HG02678 (cell line): ENCODE measurements around the gene PDXDC1.
"Not testable (repeated sequence)": the region's sequence is repeated elsewhere in the genome, so short reads cannot be mapped to it uniquely, and the experiment has no call there.

Experiments used
- ATAC-seq: cut with Tn5 transposase; IDR thresholded peaks from one replicate; pipeline ENCODE4 v1.9.1; 2021; ENCODE audit warnings: mild to moderate bottlenecking, moderate library complexity; ENCODE audit not compliant: unreplicated experiment

Gene PDXDC1

GRCh38 chr16:15062085-15062810 lies 87.4 kb downstream of the PDXDC1 start:
- ATAC-seq: not testable (repeated sequence)

GRCh38 chr16:15065961-15066360 lies 91.1 kb downstream of the PDXDC1 start:
- not testable (repeated sequence) for ATAC-seq

GRCh38 chr16:15066690-15067089 lies 91.9 kb downstream of the PDXDC1 start:
- not testable (repeated sequence) for ATAC-seq

- not testable (repeated sequence) for ATAC-seq
These were observed 96.2 kb downstream of the PDXDC1 start for GRCh38 chr16:15071013-15071412.

GRCh38 chr16:15071916-15072769 lies 97.3 kb downstream of the PDXDC1 start:
- ATAC-seq: not testable (repeated sequence)

- no peak for ATAC-seq
These were observed 98.3 kb downstream of the PDXDC1 start for GRCh38 chr16:15073101-15073500.

GRCh38 chr16:15076161-15076560 lies 101.3 kb downstream of the PDXDC1 start:
- ATAC-seq: not testable (repeated sequence)

GRCh38 chr16:15080883-15081282 lies 106.1 kb downstream of the PDXDC1 start:
- ATAC-seq: not testable (repeated sequence)

GRCh38 chr16:15082788-15083187 lies 108.0 kb downstream of the PDXDC1 start:
- ATAC-seq: not testable (repeated sequence)

- ATAC-seq: not testable (repeated sequence)
These were observed 115.9 kb downstream of the PDXDC1 start for GRCh38 chr16:15090663-15091269.

GRCh38 chr16:15093571-15093954 lies 118.7 kb downstream of the PDXDC1 start:
- not testable (repeated sequence) for ATAC-seq

GRCh38 chr16:15093955-15094827 lies 119.4 kb downstream of the PDXDC1 start, which contains the start of gene RRN3:
RRN3 (minus strand) TSS chr16:15094272; CDS start chr16:15094233, 39 bp downstream.
- ATAC-seq: peak; percentile 100

GRCh38 chr16:15096583-15096972 lies 121.8 kb downstream of the PDXDC1 start:
- not testable (repeated sequence) for ATAC-seq

GRCh38 chr16:15099366-15099909 lies 124.6 kb downstream of the PDXDC1 start:
- ATAC-seq: not testable (repeated sequence)

- ATAC-seq: not testable (repeated sequence)
These were observed 125.7 kb downstream of the PDXDC1 start for GRCh38 chr16:15100372-15100987.

GRCh38 chr16:15127641-15128425 lies 153.0 kb downstream of the PDXDC1 start:
- ATAC-seq: not testable (repeated sequence)

GRCh38 chr16:15130256-15130932 lies 155.6 kb downstream of the PDXDC1 start:
- not testable (repeated sequence) for ATAC-seq
